OCI-LY1 (cell line): ENCODE data around the gene DPH1.
A peak's percentile ranks its signal among the peaks of the same experiment; 100 is the strongest.

Source experiments
- H2AFZ ChIP-seq: fragments of 200-600 bp; sonication (generic), shearing (Covaris generic); 2 replicates; pipeline ENCODE4 v1.6.0; 2014; ENCODE audit warnings: antibody characterized with exemption, mild to moderate bottlenecking, low read length
- H3F3A ChIP-seq: fragments of 200-600 bp; sonication (generic), shearing (Covaris generic); 2 replicates; pipeline ENCODE4 v1.6.0; 2014; ENCODE audit warnings: mild to moderate bottlenecking, antibody characterized with exemption, low read length, moderate library complexity; ENCODE audit not compliant: insufficient read depth
- H3K27ac ChIP-seq: fragments of 200-600 bp; sonication (generic); 2 replicates; pipeline ENCODE4 v1.5.1; 2014; ENCODE audit warnings: low read length, mixed run types, mild to moderate bottlenecking, low read depth; ENCODE audit not compliant: poor library complexity, severe bottlenecking
- H3K27me3 ChIP-seq: fragments of 200-600 bp; sonication (generic); 2 replicates; pipeline ENCODE4 v1.6.0; 2014; ENCODE audit warnings: antibody characterized with exemption, mild to moderate bottlenecking, low read length, moderate library complexity; ENCODE audit not compliant: insufficient read depth
- H3K36me3 ChIP-seq: fragments of 200-600 bp; sonication (generic); 2 replicates; pipeline ENCODE4 v1.6.1; 2014; ENCODE audit warnings: mild to moderate bottlenecking, antibody characterized with exemption, low read length, moderate library complexity, mixed read lengths; ENCODE audit not compliant: insufficient read depth
- H3K4me1 ChIP-seq: fragments of 200-600 bp; sonication (generic); 2 replicates; pipeline ENCODE4 v1.5.1; 2014; ENCODE audit warnings: mild to moderate bottlenecking, low read length, moderate library complexity; ENCODE audit not compliant: insufficient read depth, severe bottlenecking
- H3K4me2 ChIP-seq: fragments of 200-600 bp; sonication (generic), shearing (Covaris generic); 2 replicates; pipeline ENCODE4 v1.6.1; 2014; ENCODE audit warnings: low read length
- H3K4me3 ChIP-seq: fragments of 200-600 bp; sonication (generic); 2 replicates; pipeline ENCODE4 v1.5.1; 2014; ENCODE audit warnings: low read length, low read depth, mild to moderate bottlenecking, mixed read lengths; ENCODE audit not compliant: poor library complexity, severe bottlenecking
- H3K79me2 ChIP-seq: fragments of 200-600 bp; shearing (Covaris generic); 2 replicates; pipeline ENCODE4 v1.6.1; 2016; ENCODE audit warnings: mixed run types, low read length, mixed read lengths; ENCODE audit not compliant: insufficient read depth
- H3K9ac ChIP-seq: fragments of 200-600 bp; sonication (generic), shearing (Covaris generic); 2 replicates; pipeline ENCODE4 v1.6.1; 2014; ENCODE audit warnings: mild to moderate bottlenecking, low read length, mixed read lengths
- H3K9me2 ChIP-seq: fragments of 200-600 bp; sonication (generic), shearing (Covaris generic); 2 replicates; pipeline ENCODE4 v1.6.1; 2014; ENCODE audit warnings: low read depth, mild to moderate bottlenecking, low read length, mixed read lengths
- H3K9me3 ChIP-seq: fragments of 200-600 bp; shearing (Covaris generic); 2 replicates; pipeline ENCODE4 v1.6.1; 2014; ENCODE audit warnings: low read length, mixed read lengths
- H4K20me1 ChIP-seq: fragments of 200-600 bp; sonication (generic), shearing (Covaris generic); 2 replicates; pipeline ENCODE4 v1.6.0; 2016; ENCODE audit warnings: mild to moderate bottlenecking, low read length; ENCODE audit not compliant: insufficient read depth
- EZH2 ChIP-seq: fragments of 200-600 bp; sonication (generic), shearing (Covaris generic); IDR thresholded peaks from 2 replicates; pipeline ENCODE4 v1.8.0; 2017; ENCODE audit warnings: borderline replicate concordance, mixed run types, mild to moderate bottlenecking, antibody characterized with exemption, low read length, moderate library complexity, mixed read lengths
- TF ChIP-seq, protein P1 (sequence below): fragments of 200-600 bp; sonication (generic), shearing (Covaris generic); IDR thresholded peaks from 2 replicates; pipeline ENCODE4 v1.5.1; 2017; ENCODE audit warnings: mild to moderate bottlenecking, antibody characterized with exemption, low read length, moderate library complexity, mixed read lengths

Gene DPH1

DNA sequence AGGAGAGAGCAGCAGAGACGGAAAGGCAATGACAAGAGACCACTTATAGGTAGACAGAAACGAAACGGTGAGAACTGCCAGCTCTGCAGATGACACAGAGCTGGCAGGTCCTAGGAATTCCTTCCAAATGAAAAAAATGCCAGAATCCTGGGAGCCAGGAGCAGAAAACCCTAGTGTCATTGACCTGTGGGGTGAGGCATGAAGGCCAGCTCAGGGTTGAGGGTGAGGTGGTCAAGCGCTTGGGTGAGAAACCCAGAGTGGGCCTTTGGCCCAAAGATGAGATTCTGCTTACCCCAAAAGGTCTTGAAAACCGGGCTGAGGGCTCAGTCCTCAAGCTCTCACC lies 34.2 kb downstream of the DPH1 start:
- no peak overlapping the region for H3K4me3 ChIP-seq
- H3K4me1 ChIP-seq = peaks cover 34% of the 10 kb centered on the region
- peaks cover 21% of the 10 kb centered on the region; the same call in 1 of the 2 replicates for H3K36me3 ChIP-seq
- no peak for TF ChIP-seq EZH2
- TF ChIP-seq, protein P1, sequence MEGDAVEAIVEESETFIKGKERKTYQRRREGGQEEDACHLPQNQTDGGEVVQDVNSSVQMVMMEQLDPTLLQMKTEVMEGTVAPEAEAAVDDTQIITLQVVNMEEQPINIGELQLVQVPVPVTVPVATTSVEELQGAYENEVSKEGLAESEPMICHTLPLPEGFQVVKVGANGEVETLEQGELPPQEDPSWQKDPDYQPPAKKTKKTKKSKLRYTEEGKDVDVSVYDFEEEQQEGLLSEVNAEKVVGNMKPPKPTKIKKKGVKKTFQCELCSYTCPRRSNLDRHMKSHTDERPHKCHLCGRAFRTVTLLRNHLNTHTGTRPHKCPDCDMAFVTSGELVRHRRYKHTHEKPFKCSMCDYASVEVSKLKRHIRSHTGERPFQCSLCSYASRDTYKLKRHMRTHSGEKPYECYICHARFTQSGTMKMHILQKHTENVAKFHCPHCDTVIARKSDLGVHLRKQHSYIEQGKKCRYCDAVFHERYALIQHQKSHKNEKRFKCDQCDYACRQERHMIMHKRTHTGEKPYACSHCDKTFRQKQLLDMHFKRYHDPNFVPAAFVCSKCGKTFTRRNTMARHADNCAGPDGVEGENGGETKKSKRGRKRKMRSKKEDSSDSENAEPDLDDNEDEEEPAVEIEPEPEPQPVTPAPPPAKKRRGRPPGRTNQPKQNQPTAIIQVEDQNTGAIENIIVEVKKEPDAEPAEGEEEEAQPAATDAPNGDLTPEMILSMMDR = no peak
- H3K4me2 ChIP-seq = peak overlapping the region; percentile 21; the same call in 1 of the 2 replicates
- H3K9me3 ChIP-seq = no peaks in the 10 kb centered on the region
- no peaks in the 10 kb centered on the region for H3K79me2 ChIP-seq
- H3K9ac ChIP-seq = no peak overlapping the region; the same call in 1 of the 2 replicates
- H2AFZ ChIP-seq = no peak overlapping the region
- no peaks in the 10 kb centered on the region for H3K27me3 ChIP-seq
- H3F3A ChIP-seq = no peaks in the 10 kb centered on the region
- no peaks in the 10 kb centered on the region for H4K20me1 ChIP-seq
- H3K27ac ChIP-seq = peak overlapping the region; percentile 72
- no peaks in the 10 kb centered on the region for H3K9me2 ChIP-seq

DNA sequence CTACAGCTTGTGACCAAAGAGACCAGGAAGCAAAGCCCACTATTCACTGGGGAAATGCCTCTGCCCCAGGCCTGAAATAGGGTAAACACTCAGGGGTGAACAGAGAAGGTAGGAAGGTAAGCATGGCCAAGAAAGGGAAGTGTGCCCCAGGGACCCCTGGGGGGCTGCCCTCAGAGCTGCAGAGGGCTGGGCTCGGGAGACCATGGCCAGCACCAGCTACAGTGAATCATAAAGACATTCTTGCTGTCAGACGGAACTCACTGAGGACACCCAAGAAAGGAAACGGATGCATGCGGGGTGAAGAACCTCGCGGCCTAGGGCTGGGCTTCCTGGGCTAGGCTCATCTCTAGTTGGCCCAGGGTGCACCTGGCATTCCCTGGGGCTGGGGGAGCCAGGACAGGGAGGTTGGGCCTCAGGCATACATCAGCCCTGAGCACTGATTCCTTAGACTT lies 34.6 kb downstream of the DPH1 start:
- no peaks in the 10 kb centered on the region for H3K9me3 ChIP-seq
- H3K36me3 ChIP-seq = peaks cover 21% of the 10 kb centered on the region; the same call in 1 of the 2 replicates
- no peaks in the 10 kb centered on the region for H4K20me1 ChIP-seq
- no peaks in the 10 kb centered on the region for H3K9me2 ChIP-seq
- H3K4me1 ChIP-seq = peaks cover 30% of the 10 kb centered on the region
- H3F3A ChIP-seq = no peaks in the 10 kb centered on the region
- peak overlapping the region; percentile 10; the same call in 1 of the 2 replicates for H3K9ac ChIP-seq
- H3K79me2 ChIP-seq = no peaks in the 10 kb centered on the region
- peak overlapping the region; percentile 72 for H3K27ac ChIP-seq
- H3K27me3 ChIP-seq = no peaks in the 10 kb centered on the region
- TF ChIP-seq, protein P1 = no peak
- no peak for TF ChIP-seq EZH2
- H2AFZ ChIP-seq = no peak overlapping the region
- no peak overlapping the region for H3K4me3 ChIP-seq
- peak overlapping the region; percentile 21; the same call in 1 of the 2 replicates for H3K4me2 ChIP-seq

DNA sequence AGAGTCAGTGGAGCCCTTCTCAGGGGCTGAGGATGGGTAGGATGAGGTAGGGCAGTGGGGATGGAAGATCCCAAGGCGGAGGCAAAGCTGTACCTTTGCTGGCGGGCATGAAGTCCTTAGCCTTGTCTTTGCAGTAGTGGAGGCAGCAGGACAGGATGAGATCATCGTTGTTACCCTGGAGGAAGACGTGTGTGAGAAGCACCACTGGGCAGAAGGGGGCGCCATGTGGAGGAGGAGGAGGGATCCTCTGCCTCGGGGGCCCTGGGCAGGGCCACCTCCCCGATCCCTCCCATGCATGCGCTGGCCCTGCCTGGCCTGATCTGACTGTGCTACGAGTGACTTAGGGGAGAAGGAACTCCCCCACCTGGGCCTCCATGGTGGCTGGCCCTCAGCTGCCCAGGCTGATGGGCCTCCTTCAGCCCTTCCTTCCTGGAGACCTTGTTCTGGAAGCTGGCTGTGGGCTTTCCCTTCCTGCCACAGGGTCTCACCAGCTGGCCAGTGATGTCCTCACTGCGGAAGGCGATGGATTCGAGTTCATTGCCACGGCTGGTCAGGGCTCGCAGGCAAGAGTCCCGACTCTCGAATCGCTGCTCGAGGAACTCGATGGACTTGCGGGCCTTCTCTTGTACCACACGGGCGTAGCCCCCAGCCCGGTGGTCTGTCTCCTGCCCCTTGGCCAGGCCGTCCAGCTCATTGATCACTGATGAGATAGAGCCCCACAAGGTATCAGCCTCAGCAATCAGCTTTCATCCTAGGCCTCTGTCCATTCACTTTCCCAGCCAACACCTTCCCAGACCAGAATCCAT lies 35.2 kb downstream of the DPH1 start:
- TF ChIP-seq, protein P1 = peak; percentile 69
- TF ChIP-seq EZH2 = no peak
- Histone ChIP-seq H3K4me1 (peaks cover 28% of the 10 kb centered on the region), H3K79me2 (no peaks in the 10 kb centered on the region), H3K9me2 (no peaks in the 10 kb centered on the region), H3K4me2 (peak overlapping the region; percentile 21; the same call in 1 of the 2 replicates), H4K20me1 (no peaks in the 10 kb centered on the region), H3K27ac (peak overlapping the region; percentile 72), H3F3A (no peaks in the 10 kb centered on the region), H3K9me3 (no peaks in the 10 kb centered on the region), H3K36me3 (peaks cover 21% of the 10 kb centered on the region; the same call in 1 of the 2 replicates), H3K4me3 (no peak overlapping the region), H2AFZ (no peak overlapping the region), H3K9ac (peak overlapping the region; percentile 10; the same call in 1 of the 2 replicates), H3K27me3 (no peaks in the 10 kb centered on the region)
